CD14-positive monocyte (primary cell): ENCODE results near the gene KIF21A. TPM values are rescaled to one million over a fixed set of nuclear protein-coding genes. Genes with fewer than 3 reads are reported as not detected.

Experiments used
- DNase-seq, 3 donors: peaks; one replicate each; pipeline ENCODE4 v3.0.0-alpha.2; 2011 to 2022
- H2AFZ ChIP-seq: 2 replicates; pipeline ENCODE4 v1.6.0; 2012; ENCODE audit warnings: mild to moderate bottlenecking, low read depth, low read length, inconsistent platforms; ENCODE audit not compliant: insufficient read depth, poor library complexity, severe bottlenecking
- H3K27ac ChIP-seq, 2 donors: 1 replicate in 1 of 2; 2 replicates in 1 of 2; pipeline ENCODE4 v1.5.1; 2012 to 2013; ENCODE audit warnings: low read length in 2 of 2, control low read depth in 1 of 2, inconsistent platforms in 1 of 2, low read depth in 1 of 2, mild to moderate bottlenecking in 1 of 2
- H3K27me3 ChIP-seq, 2 donors: one replicate each; pipeline versions ENCODE4 v1.6.0 to v1.6.1; 2011 to 2013; ENCODE audit warnings: low read length in 2 of 2; ENCODE audit not compliant: control insufficient read depth in 2 of 2, insufficient read depth in 2 of 2
- H3K36me3 ChIP-seq, 2 donors: replicated peaks in 1 of 2; 1 replicate in 1 of 2; 2 replicates in 1 of 2; pipeline versions ENCODE4 v1.5.1 to v1.6.1; 2012 to 2013; ENCODE audit warnings: low read length in 2 of 2, control low read depth in 1 of 2, inconsistent platforms in 1 of 2, mild to moderate bottlenecking in 1 of 2; ENCODE audit not compliant: insufficient read depth in 2 of 2, control insufficient read depth in 1 of 2
- H3K4me1 ChIP-seq, 2 donors: 1 replicate in 1 of 2; 2 replicates in 1 of 2; pipeline versions ENCODE4 v1.5.1 to v1.6.1; 2012 to 2013; ENCODE audit warnings: low read length in 2 of 2, control low read depth in 1 of 2, inconsistent platforms in 1 of 2, mild to moderate bottlenecking in 1 of 2, moderate library complexity in 1 of 2; ENCODE audit not compliant: insufficient read depth in 2 of 2, control insufficient read depth in 1 of 2
- H3K4me2 ChIP-seq: replicated peaks from 2 replicates; pipeline ENCODE3; 2012; ENCODE audit warnings: low read length, moderate library complexity, mild to moderate bottlenecking; ENCODE audit not compliant: poor library complexity, severe bottlenecking; ENCODE audit errors: extremely low read depth
- H3K4me3 ChIP-seq, 3 experiments: fragments of 200-600 bp in 1 of 3; sonication (generic) in 1 of 3; replicated peaks in 1 of 3; 1 replicate in 2 of 3; 2 replicates in 1 of 3; pipeline ENCODE4 v1.5.1; 2011 to 2013; ENCODE audit warnings: low read length in 3 of 3, mild to moderate bottlenecking in 3 of 3, control low read depth in 2 of 3, low read depth in 2 of 3, inconsistent platforms in 1 of 3, moderate library complexity in 1 of 3
- H3K79me2 ChIP-seq: 2 replicates; pipeline ENCODE4 v1.6.0; 2012; ENCODE audit warnings: mild to moderate bottlenecking, control low read depth, inconsistent platforms, low read length, moderate library complexity; ENCODE audit not compliant: insufficient read depth
- H3K9ac ChIP-seq: 2 replicates; pipeline ENCODE4 v1.6.0; 2017; ENCODE audit warnings: low read length, mild to moderate bottlenecking; ENCODE audit not compliant: insufficient read depth, poor library complexity, severe bottlenecking
- H3K9me3 ChIP-seq, 2 donors: replicated peaks in 1 of 2; 1 replicate in 1 of 2; 2 replicates in 1 of 2; pipeline versions ENCODE4 v1.5.1 to v1.6.1; 2012 to 2013; ENCODE audit warnings: low read length in 2 of 2, control low read depth in 1 of 2; ENCODE audit not compliant: control insufficient read depth in 1 of 2, insufficient read depth in 1 of 2
- H4K20me1 ChIP-seq: 2 replicates; pipeline ENCODE4 v1.6.0; 2012; ENCODE audit warnings: mild to moderate bottlenecking, low read length, control low read depth, moderate library complexity; ENCODE audit not compliant: insufficient read depth
- H3K27ac Mint-ChIP-seq, 7 donors: one replicate each; pipeline ENCODE4 v1.8.0; 2020; ENCODE audit warnings: mild to moderate bottlenecking in 7 of 7, mixed read lengths in 7 of 7, moderate library complexity in 6 of 7, inconsistent platforms in 2 of 7
- H3K27me3 Mint-ChIP-seq, 3 donors: one replicate each; pipeline ENCODE4 v1.8.0; 2021 to 2022; ENCODE audit warnings: low read depth in 3 of 3, mild to moderate bottlenecking in 3 of 3, mixed read lengths in 3 of 3, moderate library complexity in 3 of 3, inconsistent platforms in 1 of 3
- H3K36me3 Mint-ChIP-seq, 2 donors: one replicate each; pipeline ENCODE4 v1.8.0; 2020; ENCODE audit warnings: mixed read lengths in 2 of 2, inconsistent platforms in 1 of 2, mild to moderate bottlenecking in 1 of 2
- H3K4me1 Mint-ChIP-seq: one replicate; pipeline ENCODE4 v1.8.0; 2020; ENCODE audit warnings: mild to moderate bottlenecking, mixed read lengths
- H3K4me3 Mint-ChIP-seq, 2 donors: one replicate each; pipeline ENCODE4 v1.8.0; 2020; ENCODE audit warnings: mild to moderate bottlenecking in 2 of 2, mixed read lengths in 2 of 2, moderate library complexity in 1 of 2
- H3K9me3 Mint-ChIP-seq, 7 donors: one replicate each; pipeline ENCODE4 v1.8.0; 2020 to 2022; ENCODE audit warnings: mixed read lengths in 7 of 7, mild to moderate bottlenecking in 6 of 7, moderate library complexity in 6 of 7, inconsistent platforms in 2 of 7
- CTCF ChIP-seq: fragments of 200-600 bp; IDR thresholded peaks from one replicate; pipeline ENCODE4 v1.8.0; 2022; ENCODE audit warnings: antibody characterized with exemption, mild to moderate bottlenecking
- WGBS: methylation state at CpG from one replicate; pipeline ENCODE4 v1.1.5; 2013; ENCODE audit warnings: missing lambda C conversion rate; ENCODE audit not compliant: insufficient coverage; 5-methylcytosine and 5-hydroxymethylcytosine counted together
- intact Hi-C, 2 donors: fragments of 100-400 bp; cut with micrococcal nuclease; formaldehyde crosslinking; loops; one replicate each; pipeline versions ENCODE4 v1.15.0 to v1.15.1; 2023
- polyA plus RNA-seq, 3 donors: library from polyadenylated mRNA; depleted of rRNA in 1 of 3; unstranded in 2 of 3; stranded (reverse) in 1 of 3; fragments of 300-500 nt in 2 of 3; fragments of >200 nt in 1 of 3; fragmentation: Illumina TruSeq in 2 of 3; gene quantifications; 1 replicate in 2 of 3; 2 replicates in 1 of 3; pipeline ENCODE4 v1.2.3, GENCODE V29; 2012 to 2021

The KIF21A gene
- polyA plus RNA-seq, 3 donors: 0.03 to 0.05 TPM; not detected in 1

GRCh38 chr12:39441189-39441962 lies 1.5 kb downstream of the KIF21A start:
- H3K9me3 ChIP-seq: no peaks in the 10 kb centered on the region
- DNase-seq: no peak
- no peak overlapping the region for H3K9ac ChIP-seq
- H3K4me3 Mint-ChIP-seq: peak overlapping the region; percentile 85 to 91
- no peaks in the 10 kb centered on the region for H4K20me1 ChIP-seq
- no peaks in the 10 kb centered on the region for H3K36me3 ChIP-seq
- peaks cover 0 to 5% (median 0%) of the 10 kb centered on the region in 7 donors for H3K9me3 Mint-ChIP-seq
- WGBS: 40% methylated on average over 1 of the region's 5 CpGs
- H3K27ac Mint-ChIP-seq: no peak overlapping the region
- no peak overlapping the region for H3K4me2 ChIP-seq
- peaks cover 0 to 2% of the 10 kb centered on the region in 2 donors for H3K36me3 Mint-ChIP-seq
- H3K4me1 Mint-ChIP-seq: peaks cover 15% of the 10 kb centered on the region
- no peak for TF ChIP-seq CTCF
- peaks cover 14 to 29% of the 10 kb centered on the region in 2 donors for H3K27me3 ChIP-seq
- no peaks in the 10 kb centered on the region for H3K79me2 ChIP-seq
- intact Hi-C loops: no loop called here
- no peak overlapping the region for H3K4me3 ChIP-seq
- H2AFZ ChIP-seq: peak overlapping the region; percentile 82
- peaks cover 20 to 38% (median 26%) of the 10 kb centered on the region in 3 donors for H3K27me3 Mint-ChIP-seq
- peaks cover 12 to 18% of the 10 kb centered on the region in 2 donors for H3K4me1 ChIP-seq
- no peak overlapping the region for H3K27ac ChIP-seq

- no peak overlapping the region for H3K27ac ChIP-seq
- Mint-ChIP-seq H3K27me3 (peaks cover 20 to 32% (median 24%) of the 10 kb centered on the region in 3 donors), H3K4me3 (peak overlapping the region in 1 of 2 donors; percentile 59), H3K36me3 (peaks cover 0 to 2% of the 10 kb centered on the region in 2 donors), H3K27ac (no peak overlapping the region), H3K9me3 (peaks cover 0 to 5% (median 0%) of the 10 kb centered on the region in 7 donors), H3K4me1 (peaks cover 15% of the 10 kb centered on the region)
- DNase-seq: no peak
- H3K4me1 ChIP-seq: peaks cover 12 to 18% of the 10 kb centered on the region in 2 donors
- WGBS: 100% methylated on average over 1 of the region's 2 CpGs
- no peaks in the 10 kb centered on the region for H4K20me1 ChIP-seq
- intact Hi-C loops: no loop called here
- H2AFZ ChIP-seq: no peak overlapping the region
- H3K36me3 ChIP-seq: no peaks in the 10 kb centered on the region
- H3K9ac ChIP-seq: no peak overlapping the region
- H3K4me2 ChIP-seq: no peak overlapping the region
- TF ChIP-seq CTCF: no peak
- H3K4me3 ChIP-seq: no peak overlapping the region
- H3K9me3 ChIP-seq: no peaks in the 10 kb centered on the region
- H3K79me2 ChIP-seq: no peaks in the 10 kb centered on the region
- peaks cover 14 to 28% of the 10 kb centered on the region in 2 donors for H3K27me3 ChIP-seq
Observed at GRCh38 chr12:39440781-39441180, 2.1 kb downstream of the KIF21A start.
